HG02852 (cell line): ENCODE data around the gene EGFR.

Experiments used
- ATAC-seq: cut with Tn5 transposase; IDR thresholded peaks from one replicate; pipeline ENCODE4 v1.9.1; 2021; ENCODE audit warnings: mild to moderate bottlenecking, moderate library complexity; ENCODE audit not compliant: unreplicated experiment

EGFR gene

DNA sequence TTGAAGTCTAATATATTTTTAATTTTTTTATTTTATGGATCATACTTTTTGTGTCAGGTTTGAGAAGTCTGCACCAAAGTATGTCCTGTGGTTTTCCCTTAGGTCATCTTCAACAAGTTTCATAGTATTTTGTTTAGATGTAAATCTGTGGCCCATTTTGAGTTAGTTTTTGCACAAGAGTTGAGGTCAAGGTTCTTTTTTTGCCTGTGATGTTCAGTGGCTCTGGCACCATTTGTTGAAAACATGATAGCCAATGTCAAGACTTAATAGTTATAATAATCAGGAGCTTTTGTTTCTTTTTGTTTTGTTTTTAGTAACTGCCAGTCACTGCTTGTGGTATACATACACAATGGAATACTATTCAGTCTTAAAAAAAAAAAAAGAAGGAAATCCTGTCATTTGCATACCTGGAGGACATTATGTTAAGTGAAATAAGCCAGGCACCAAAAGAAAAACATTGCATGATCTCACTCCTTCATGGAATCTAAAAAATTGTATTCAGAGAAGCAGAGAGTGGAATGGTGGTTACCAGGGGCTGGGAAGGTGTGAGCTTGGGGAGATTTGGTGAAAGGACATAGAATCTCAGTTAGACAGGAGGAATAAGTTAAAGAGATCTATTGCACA, 61.3 kb downstream of the EGFR start:
- no peak for ATAC-seq

DNA sequence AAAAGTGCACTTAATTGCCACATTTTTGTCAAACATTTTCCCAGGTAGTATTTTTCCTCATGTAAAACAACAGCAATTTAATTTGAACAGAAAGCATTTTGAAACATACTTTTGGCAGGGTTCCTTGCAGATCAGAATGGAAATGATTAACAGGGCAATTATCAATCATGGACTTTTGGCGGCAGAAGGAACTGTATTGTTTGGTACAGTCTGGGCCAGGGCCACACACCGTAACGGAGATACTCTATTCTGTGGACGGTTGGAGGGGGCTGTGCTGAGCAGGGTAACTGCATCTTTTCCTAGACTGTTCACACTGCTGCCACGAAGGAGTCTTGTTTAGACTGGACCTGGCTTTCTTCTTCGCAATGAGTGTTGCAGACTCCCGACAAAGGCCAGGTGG, 62.3 kb downstream of the EGFR start:
- ATAC-seq, result no peak

GRCh38 chr7:55081472-55082227, 62.8 kb downstream of the EGFR start:
- ATAC-seq, result no peak

DNA sequence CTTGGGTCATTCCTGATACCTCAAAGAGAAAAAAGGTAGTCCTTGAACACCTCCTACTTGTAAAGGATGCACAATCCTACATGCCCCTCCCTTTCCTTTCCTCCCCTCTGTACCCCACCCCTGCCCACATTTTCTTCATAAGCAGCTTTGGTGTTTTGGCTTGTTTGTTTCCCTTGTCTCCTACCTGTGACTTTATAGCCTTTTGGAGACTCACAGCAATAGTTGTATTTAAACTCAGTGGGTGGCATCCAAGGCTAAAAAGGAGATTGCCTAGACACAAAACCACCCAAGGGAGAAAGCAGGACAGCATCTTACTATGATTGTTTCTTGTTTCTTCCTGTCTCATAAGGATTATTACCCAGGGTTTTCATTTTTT, 63.4 kb downstream of the EGFR start:
- no peak for ATAC-seq

DNA sequence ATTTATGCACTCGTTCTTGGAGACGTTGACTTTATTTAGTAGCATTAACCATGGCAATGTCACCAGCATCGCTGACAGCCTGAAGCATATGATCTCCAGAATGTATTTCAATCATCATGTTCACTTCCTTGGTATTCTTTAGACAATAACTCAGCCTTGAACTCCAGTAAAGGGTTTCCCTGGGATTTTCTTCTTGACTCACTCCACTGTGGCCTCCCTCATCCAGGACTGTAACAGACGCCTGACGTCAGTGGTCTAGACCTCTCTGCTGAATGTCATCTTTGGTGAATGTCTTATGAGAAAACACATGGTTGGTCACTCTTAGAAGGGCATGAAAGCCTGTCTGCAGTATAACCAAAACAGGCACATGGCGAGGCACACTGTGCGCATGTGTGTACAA, 64.4 kb downstream of the EGFR start:
- ATAC-seq, result no peak

DNA sequence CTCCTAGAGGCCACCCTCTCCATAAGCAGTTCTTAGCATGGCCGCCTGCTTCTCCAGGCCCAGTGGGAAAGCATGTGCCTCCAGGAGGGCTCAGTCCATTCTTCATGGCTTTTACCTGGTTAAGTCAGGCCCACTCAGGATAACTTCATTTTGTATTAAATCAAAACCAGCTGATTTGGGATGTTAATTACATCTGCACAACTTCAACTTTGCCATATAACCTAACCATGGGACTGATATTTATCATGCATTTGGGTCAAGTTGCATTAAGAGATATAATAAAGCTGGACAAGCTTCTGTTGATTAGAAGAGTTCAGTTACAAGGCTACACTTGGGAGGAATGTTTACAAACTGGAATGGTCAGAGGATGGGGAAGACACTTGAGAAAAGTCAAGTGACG, 65.5 kb downstream of the EGFR start:
- ATAC-seq, result no peak

DNA sequence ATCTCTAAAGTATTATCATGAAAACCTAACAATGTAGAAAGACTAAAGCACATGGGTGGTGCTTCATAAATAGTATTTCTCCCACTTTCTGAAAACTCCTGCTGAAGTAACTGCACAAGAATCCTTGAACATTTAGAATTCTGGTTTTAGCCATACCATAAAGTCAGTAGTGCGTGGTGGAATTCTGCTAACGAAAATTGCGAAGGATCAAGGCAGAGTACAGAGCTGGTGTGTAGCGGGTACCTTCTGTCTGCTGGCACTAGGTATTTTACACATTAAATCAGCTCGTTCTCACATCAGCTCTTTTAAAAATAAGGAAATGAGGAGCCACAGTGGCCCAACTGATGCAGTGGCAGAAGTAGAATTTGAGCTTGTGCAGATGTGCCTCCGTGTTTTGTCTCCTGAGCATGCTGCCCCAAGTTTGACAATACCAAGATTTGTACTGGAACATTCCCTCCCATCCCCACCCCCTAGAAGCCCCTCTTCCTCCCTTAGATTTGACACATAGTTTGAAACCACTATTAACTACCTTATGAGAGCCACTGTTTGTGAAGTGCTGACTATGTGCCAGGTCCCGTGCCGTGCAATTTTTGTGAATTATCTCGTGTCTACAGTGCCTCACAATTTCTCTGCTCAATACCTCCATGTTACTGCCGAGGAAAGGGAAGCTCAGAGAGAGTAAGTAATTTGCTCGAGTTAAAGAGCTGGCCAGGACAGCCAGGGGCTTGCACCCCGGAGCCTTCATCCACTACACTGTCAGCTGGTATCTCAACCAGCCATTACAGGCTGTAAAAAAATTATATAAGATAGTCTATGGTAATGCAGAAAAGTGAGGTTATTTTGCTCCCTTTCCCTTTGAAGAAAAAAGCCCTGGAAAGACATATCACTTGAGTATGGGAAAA, 66.9 kb downstream of the EGFR start:
- no peak for ATAC-seq

- peak; percentile 65 for ATAC-seq
Observed at GRCh38 chr7:55086413-55087201, 67.8 kb downstream of the EGFR start.

- no peak for ATAC-seq
Observed at GRCh38 chr7:55087521-55087961, 68.7 kb downstream of the EGFR start.

DNA sequence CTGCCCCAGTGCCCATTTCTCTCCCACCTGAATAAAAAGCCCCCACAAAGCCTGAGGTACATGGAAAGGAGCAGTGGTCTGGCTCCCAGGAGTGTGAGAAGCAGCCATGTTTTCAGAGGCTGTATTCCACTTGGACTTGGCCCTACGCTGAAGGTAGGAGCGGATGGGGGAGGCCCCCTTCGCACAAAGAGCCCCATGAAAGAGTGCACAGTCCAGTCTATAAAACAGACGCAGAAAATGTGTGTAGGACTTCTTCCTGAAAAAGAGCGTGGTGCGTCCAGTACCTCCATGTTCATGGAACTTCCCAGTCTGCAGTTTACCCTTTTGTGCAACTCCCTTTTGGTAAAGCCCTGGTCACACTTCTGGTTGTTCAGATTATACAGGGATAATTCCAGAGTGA, 69.3 kb downstream of the EGFR start:
- ATAC-seq, result no peak

GRCh38 chr7:55088620-55089019, 69.8 kb downstream of the EGFR start:
- ATAC-seq, result no peak

DNA sequence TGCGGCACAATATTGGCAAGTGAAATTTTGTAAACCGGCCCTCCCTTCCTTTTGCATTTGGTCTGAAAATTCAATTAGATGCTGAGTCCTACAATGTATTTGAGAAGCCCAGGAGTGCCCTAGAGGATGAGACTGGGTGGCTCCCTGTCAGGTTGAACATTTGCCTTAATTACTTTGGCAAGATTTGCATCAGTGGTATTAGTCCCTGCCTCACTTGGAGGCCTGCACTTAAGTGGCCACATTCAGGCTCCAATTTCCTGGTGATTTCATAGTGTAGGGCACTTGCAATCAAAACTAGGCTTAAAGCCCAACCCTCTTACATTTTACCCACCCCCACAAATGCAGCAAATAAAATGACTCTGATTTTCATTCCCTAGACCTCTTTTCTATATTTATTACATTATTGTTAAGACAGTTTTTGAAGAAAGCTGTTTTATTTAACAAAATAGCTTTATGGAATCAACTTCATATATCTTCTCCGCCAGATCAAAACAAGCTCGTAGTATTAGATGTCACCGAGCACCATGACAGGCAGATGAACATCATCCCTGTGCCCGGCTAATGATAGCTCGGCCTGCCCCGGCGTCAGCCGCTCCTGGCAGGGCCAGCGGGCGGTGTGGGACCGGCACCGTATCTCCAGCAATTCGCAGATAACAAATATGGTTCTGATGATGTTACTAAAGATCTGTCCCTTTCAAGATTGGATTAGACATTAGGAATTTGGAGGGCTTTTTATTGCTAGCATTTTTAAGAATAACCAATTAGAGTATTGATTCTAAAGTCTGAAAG, 73.6 kb downstream of the EGFR start:
- ATAC-seq, result no peak

GRCh38 chr7:55092975-55093373, 74.2 kb downstream of the EGFR start:
- ATAC-seq, result no peak

DNA sequence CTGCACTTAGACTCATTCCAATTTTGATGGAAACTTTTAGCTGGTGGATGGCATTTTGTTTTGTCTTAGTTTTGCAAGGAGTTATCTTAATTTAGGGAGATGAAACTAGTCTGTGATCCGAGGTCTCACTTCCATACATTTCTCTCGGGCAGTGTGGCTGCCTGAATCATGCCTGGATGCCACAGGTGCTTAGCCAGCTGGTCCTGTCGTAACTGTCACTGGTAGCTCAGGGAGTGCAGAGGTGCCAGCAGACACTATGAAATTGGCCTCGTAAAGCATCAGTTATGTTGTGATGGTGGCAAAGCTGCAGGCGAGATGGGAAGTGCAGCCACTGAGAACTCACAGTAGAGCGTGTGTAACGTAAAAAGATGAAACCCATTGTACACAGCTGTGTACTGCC, 74.9 kb downstream of the EGFR start:
- ATAC-seq, result no peak

GRCh38 chr7:55094092-55094690, 75.4 kb downstream of the EGFR start:
- ATAC-seq, result no peak

DNA sequence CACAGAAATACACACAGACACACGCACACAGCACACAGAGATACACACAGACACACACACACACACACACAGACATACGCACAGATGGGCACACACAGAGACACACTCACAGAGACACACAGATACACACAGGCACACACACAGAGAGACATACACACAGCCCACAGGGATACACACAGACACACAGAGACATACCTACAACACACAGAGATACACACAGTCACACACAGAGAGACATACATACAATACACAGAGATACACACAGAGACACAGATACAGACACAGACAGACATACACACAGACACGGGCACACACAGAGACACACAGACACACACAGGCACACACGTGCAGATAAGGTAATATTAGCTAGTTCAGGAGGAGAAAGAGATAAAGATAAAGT, 76.9 kb downstream of the EGFR start:
- no peak for ATAC-seq

DNA sequence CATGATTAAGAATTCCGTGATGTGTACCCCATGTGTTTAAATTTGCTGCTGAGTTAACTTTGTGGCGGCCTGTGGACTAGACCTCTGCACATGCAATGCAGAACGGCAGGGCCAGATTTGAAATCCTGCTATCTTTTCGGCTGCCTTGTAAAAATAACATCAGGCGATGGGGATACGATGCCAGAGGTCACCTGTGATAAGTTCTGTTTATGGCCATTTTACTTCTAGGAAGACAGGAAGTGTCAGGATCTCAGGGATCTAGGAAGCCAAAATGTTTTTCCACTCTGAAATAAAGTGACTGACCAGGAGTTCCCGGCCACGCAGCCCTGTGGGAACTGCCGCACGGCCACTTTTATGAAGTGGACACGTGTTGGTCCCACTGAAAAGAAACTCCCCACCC, 77.5 kb downstream of the EGFR start:
- no peak for ATAC-seq

DNA sequence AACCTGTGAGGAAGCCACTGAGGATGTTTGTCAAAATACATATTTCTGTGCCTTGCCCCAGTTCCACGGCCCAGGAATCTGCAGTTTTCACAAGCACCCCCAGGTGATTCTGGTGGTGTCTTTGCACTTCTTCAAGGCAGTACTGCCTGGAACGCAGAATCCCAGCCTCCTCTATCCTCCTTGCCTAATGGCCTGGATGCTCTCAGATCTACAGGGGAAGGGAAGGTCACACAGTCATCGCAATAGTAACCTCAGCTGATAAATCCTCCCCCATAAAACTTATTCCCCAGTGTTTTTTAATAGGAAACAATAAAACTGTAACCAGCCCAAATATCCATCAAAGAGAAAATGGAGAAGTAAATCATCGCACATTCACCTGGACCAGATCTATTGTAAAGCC, 78.3 kb downstream of the EGFR start:
- ATAC-seq, result no peak

DNA sequence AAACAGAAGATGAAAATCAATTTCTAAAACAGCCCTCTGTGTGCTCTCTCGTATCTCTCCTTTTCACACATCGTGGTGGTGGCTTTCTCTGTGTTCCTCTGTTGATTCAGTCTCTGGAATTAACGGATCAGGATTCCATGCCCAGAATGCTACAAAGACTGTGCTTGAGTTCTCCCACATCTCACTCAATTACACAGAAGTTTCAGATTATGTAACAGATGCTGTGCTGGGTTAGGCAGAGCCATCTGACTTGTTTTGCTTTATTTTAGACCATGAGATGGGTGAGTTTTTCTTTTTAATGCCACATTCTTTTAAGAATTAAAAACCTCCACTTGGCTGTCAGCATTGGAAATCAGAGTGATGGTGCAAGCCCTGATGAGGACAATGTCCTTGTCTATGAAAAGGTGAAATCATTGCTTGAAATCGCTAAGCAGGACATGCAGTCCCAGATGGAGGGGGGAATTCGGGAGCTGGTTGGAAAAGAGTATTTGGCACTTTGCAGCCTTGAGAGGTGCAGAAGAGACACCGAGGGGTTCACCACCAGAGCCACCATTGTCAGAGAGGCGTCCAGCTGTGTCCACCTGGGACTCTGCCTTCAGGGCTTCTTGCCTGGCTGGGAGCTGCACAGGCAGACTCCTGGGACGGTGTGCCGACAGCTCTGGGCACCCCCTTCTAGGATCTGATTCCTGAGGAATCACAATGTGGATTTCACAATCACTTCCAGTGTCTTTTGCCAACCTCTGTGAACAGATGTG, 80.4 kb downstream of the EGFR start:
- no peak for ATAC-seq
